H9 (cell line): ENCODE data around the gene ZNF20. TPM values are rescaled to one million over a fixed set of nuclear protein-coding genes. Genes with fewer than 3 reads are reported as not detected.

Experiments
- DNase-seq: peaks from one replicate; pipeline ENCODE4 v3.0.0-alpha.2; 2017
- H2AFZ ChIP-seq: one replicate; pipeline ENCODE4 v1.6.1; 2013; ENCODE audit warnings: mild to moderate bottlenecking, low read length, control low read depth, moderate library complexity
- H2AK5ac ChIP-seq: 2 replicates; pipeline ENCODE4 v1.6.1; 2013; ENCODE audit warnings: low read length, control low read depth, mixed read lengths; ENCODE audit not compliant: insufficient read length
- H2BK120ac ChIP-seq: one replicate; pipeline ENCODE4 v1.6.1; 2013; ENCODE audit warnings: low read depth, mild to moderate bottlenecking, low read length, control low read depth, inconsistent platforms; ENCODE audit not compliant: poor library complexity, severe bottlenecking
- H2BK12ac ChIP-seq: 2 replicates; pipeline ENCODE4 v1.6.1; 2013; ENCODE audit warnings: low read length, control low read depth, mixed read lengths, low read depth; ENCODE audit not compliant: insufficient read length
- H2BK15ac ChIP-seq: 2 replicates; pipeline ENCODE4 v1.6.1; 2013; ENCODE audit warnings: low read depth, low read length, control low read depth
- H2BK20ac ChIP-seq: one replicate; pipeline ENCODE4 v1.6.1; 2013; ENCODE audit warnings: low read depth, mild to moderate bottlenecking, low read length, control low read depth, inconsistent platforms; ENCODE audit not compliant: poor library complexity, severe bottlenecking
- H2BK5ac ChIP-seq: 2 replicates; pipeline ENCODE4 v1.6.1; 2013; ENCODE audit warnings: low read length, control low read depth, mixed read lengths; ENCODE audit not compliant: insufficient read length
- H3K14ac ChIP-seq: 2 replicates; pipeline ENCODE4 v1.6.1; 2013; ENCODE audit warnings: low read length, control low read depth; ENCODE audit not compliant: insufficient read depth
- H3K18ac ChIP-seq: 2 replicates; pipeline ENCODE4 v1.6.1; 2013; ENCODE audit warnings: low read depth, mild to moderate bottlenecking, mixed read lengths, low read length, control low read depth; ENCODE audit not compliant: insufficient read length
- H3K23ac ChIP-seq: 2 replicates; pipeline ENCODE4 v1.6.1; 2013; ENCODE audit warnings: low read length, control low read depth, mixed read lengths, low read depth; ENCODE audit not compliant: insufficient read length
- H3K23me2 ChIP-seq: 2 replicates; pipeline ENCODE4 v1.6.1; 2013; ENCODE audit warnings: low read depth, mild to moderate bottlenecking, mixed read lengths, low read length, control low read depth; ENCODE audit not compliant: insufficient read length, poor library complexity, severe bottlenecking
- H3K27ac ChIP-seq: 2 replicates; pipeline ENCODE4 v1.5.1; 2013; ENCODE audit warnings: low read length, control low read depth, mixed read lengths, low read depth; ENCODE audit not compliant: insufficient read length
- H3K27me3 ChIP-seq: 2 replicates; pipeline ENCODE4 v1.6.1; 2013; ENCODE audit warnings: low read length, control low read depth, inconsistent platforms; ENCODE audit not compliant: insufficient read depth
- H3K4ac ChIP-seq: 2 replicates; pipeline ENCODE4 v1.6.1; 2013; ENCODE audit warnings: low read depth, mild to moderate bottlenecking, control low read depth, inconsistent platforms, low read length, moderate library complexity
- H3K4me1 ChIP-seq: 2 replicates; pipeline ENCODE4 v1.6.1; 2013; ENCODE audit warnings: low read length, control low read depth, inconsistent platforms; ENCODE audit not compliant: insufficient read depth
- H3K4me2 ChIP-seq: 2 replicates; pipeline ENCODE4 v1.6.1; 2013; ENCODE audit warnings: low read length, control low read depth, mixed read lengths; ENCODE audit not compliant: insufficient read length, insufficient read depth
- H3K56ac ChIP-seq: 2 replicates; pipeline ENCODE4 v1.6.1; 2013; ENCODE audit warnings: low read depth, mild to moderate bottlenecking, mixed read lengths, low read length, control low read depth; ENCODE audit not compliant: insufficient read length
- H3K79me1 ChIP-seq: 2 replicates; pipeline ENCODE4 v1.6.1; 2013; ENCODE audit warnings: low read depth, mild to moderate bottlenecking, moderate library complexity, low read length, control low read depth, inconsistent platforms; ENCODE audit not compliant: insufficient read depth, poor library complexity, severe bottlenecking
- H3K79me2 ChIP-seq: 2 replicates; pipeline ENCODE4 v1.6.1; 2013; ENCODE audit warnings: low read length, control low read depth, inconsistent platforms; ENCODE audit not compliant: insufficient read depth
- H3K9ac ChIP-seq: 2 replicates; pipeline ENCODE4 v1.6.1; 2013; ENCODE audit warnings: low read length, control low read depth, mixed read lengths; ENCODE audit not compliant: insufficient read length; ENCODE audit errors: extremely low read depth
- H3K9me3 ChIP-seq: one replicate; pipeline ENCODE4 v1.6.1; 2013; ENCODE audit warnings: low read depth, low read length, inconsistent platforms; ENCODE audit not compliant: control insufficient read depth
- H3T11ph ChIP-seq: one replicate; pipeline ENCODE4 v1.6.1; 2013; ENCODE audit warnings: mild to moderate bottlenecking, low read length, control low read depth, inconsistent platforms
- H4K20me1 ChIP-seq: one replicate; pipeline ENCODE4 v1.6.1; 2013; ENCODE audit not compliant: control insufficient read depth, insufficient read length, insufficient read depth
- H4K5ac ChIP-seq: 2 replicates; pipeline ENCODE4 v1.6.1; 2013; ENCODE audit warnings: low read depth, mild to moderate bottlenecking, mixed read lengths, low read length, control low read depth; ENCODE audit not compliant: insufficient read length
- H4K8ac ChIP-seq: replicated peaks from 2 replicates; pipeline ENCODE4 v1.6.1; 2013; ENCODE audit warnings: low read length, control low read depth, mixed read lengths, low read depth; ENCODE audit not compliant: insufficient read length
- H4K91ac ChIP-seq: 2 replicates; pipeline ENCODE4 v1.6.1; 2013; ENCODE audit warnings: low read depth, mild to moderate bottlenecking, moderate library complexity, mixed read lengths, low read length, control low read depth; ENCODE audit not compliant: insufficient read length
- H3K27ac Mint-ChIP-seq, 3 experiments: 2 replicates in 2 of 3; 3 replicates in 1 of 3; pipeline ENCODE4 v1.8.0; 2020 to 2021; ENCODE audit warnings: mixed read lengths in 3 of 3, mild to moderate bottlenecking in 1 of 3, moderate library complexity in 1 of 3
- H3K27me3 Mint-ChIP-seq: 2 replicates; pipeline ENCODE4 v1.8.0; 2021; ENCODE audit warnings: low read depth, mild to moderate bottlenecking, moderate library complexity, mixed read lengths
- H3K36me3 Mint-ChIP-seq, 3 experiments: 2 replicates in 2 of 3; 3 replicates in 1 of 3; pipeline ENCODE4 v1.8.0; 2020 to 2021; ENCODE audit warnings: low read depth in 3 of 3, mixed read lengths in 3 of 3; ENCODE audit not compliant: insufficient read depth in 1 of 3
- H3K4me1 Mint-ChIP-seq, 2 experiments: 2 replicates each; pipeline ENCODE4 v1.8.0; 2020; ENCODE audit warnings: mixed read lengths in 2 of 2
- H3K4me3 Mint-ChIP-seq, 2 experiments: 2 replicates in 1 of 2; 3 replicates in 1 of 2; pipeline ENCODE4 v1.8.0; 2020 to 2021; ENCODE audit warnings: mild to moderate bottlenecking in 2 of 2, mixed read lengths in 2 of 2, moderate library complexity in 1 of 2
- H3K9me3 Mint-ChIP-seq, 2 experiments: 2 replicates in 1 of 2; 3 replicates in 1 of 2; pipeline ENCODE4 v1.8.0; 2020; ENCODE audit warnings: mild to moderate bottlenecking in 2 of 2, mixed read lengths in 2 of 2, moderate library complexity in 1 of 2
- CTCF ChIP-seq: fragments of 200-600 bp; sonication (generic); conservative IDR thresholded peaks from 3 replicates; pipeline ENCODE4 v1.8.0; 2021; ENCODE audit warnings: antibody characterized with exemption, mild to moderate bottlenecking
- WGBS: extraction: QIAGEN DNeasy Blood & Tissue Kit; methylation state at CpG from one replicate; pipeline ENCODE4 v1.1.7; 2013; ENCODE audit warnings: missing lambda C conversion rate, low lambda C conversion rate, mixed read lengths; ENCODE audit not compliant: insufficient read length; ENCODE audit errors: extremely low coverage; 5-methylcytosine and 5-hydroxymethylcytosine counted together
- total RNA-seq: library from RNA; stranded (reverse); gene quantifications from 2 replicates; pipeline ENCODE4 v1.2.1, GENCODE V29; 2021

Gene ZNF20
- total RNA-seq, 1 experiment from 2014 or later: 5.6 TPM

GRCh38 chr19:12098040-12098439, 42.1 kb downstream of the ZNF20 start:
- no peak overlapping the region for H3K27ac Mint-ChIP-seq
- WGBS: no CpG with 5 or more reads among the region's 9 CpGs
- no peaks in the 10 kb centered on the region for H3K9me3 ChIP-seq

More at GRCh38 chr19:12098040-12098439, 42.1 kb downstream of the ZNF20 start:
- Histone ChIP-seq H2BK5ac (no peak overlapping the region), H2BK12ac (no peak overlapping the region), H3T11ph (no peak overlapping the region), H4K20me1 (no peaks in the 10 kb centered on the region), H3K9ac (no peak overlapping the region), H2AFZ (no peak overlapping the region), H3K79me1 (peaks cover 7% of the 10 kb centered on the region), H3K4ac (no peak overlapping the region), H4K8ac (no peak overlapping the region), H2BK120ac (no peak overlapping the region), H3K27ac (no peak overlapping the region), H2BK20ac (no peak overlapping the region), H3K56ac (no peak overlapping the region), H4K91ac (no peak overlapping the region), H4K5ac (no peak overlapping the region), H3K4me2 (no peak overlapping the region), H3K14ac (no peak overlapping the region), H3K27me3 (no peaks in the 10 kb centered on the region), H3K18ac (no peak overlapping the region), H2BK15ac (no peak overlapping the region), H2AK5ac (no peak overlapping the region), H3K4me1 (no peaks in the 10 kb centered on the region), H3K23ac (no peak overlapping the region), H3K23me2 (peaks cover 2% of the 10 kb centered on the region), H3K79me2 (peaks cover 3% of the 10 kb centered on the region; the same call in 1 of the 2 replicates)
- DNase-seq: no peak
- no peak for TF ChIP-seq CTCF
- Mint-ChIP-seq H3K4me1 (peaks cover 3 to 11% of the 10 kb centered on the region in 2 experiments), H3K27me3 (no peaks in the 10 kb centered on the region), H3K9me3 (peaks cover 50 to 82% of the 10 kb centered on the region in 2 experiments), H3K36me3 (peaks cover 84 to 90% (median 84%) of the 10 kb centered on the region in 3 experiments), H3K4me3 (no peak overlapping the region)
